AG09309 (cell line): ENCODE data around the gene TMEM184B.

Source experiments
- DNase-seq: peaks from one replicate; pipeline ENCODE4 v3.0.0-alpha.2; 2010; ENCODE audit warnings: low read depth
- H3K4me3 ChIP-seq: 2 replicates; pipeline ENCODE4 v1.5.1; 2011; ENCODE audit warnings: mild to moderate bottlenecking, low read depth, low read length, moderate library complexity; ENCODE audit not compliant: control insufficient read depth
- CTCF ChIP-seq: IDR thresholded peaks from 2 replicates; pipeline ENCODE4 v1.5.1; 2011; ENCODE audit warnings: mild to moderate bottlenecking, low read depth, low read length, inconsistent platforms; ENCODE audit not compliant: insufficient read depth, control insufficient read depth; ENCODE audit errors: missing control alignments

The TMEM184B gene

GRCh38 chr22:38174626-38175025, 98.2 kb downstream of the TMEM184B start:
- no peak for DNase-seq
- no peak for TF ChIP-seq CTCF
- H3K4me3 ChIP-seq = no peak overlapping the region

GRCh38 chr22:38173641-38173906, 99.2 kb downstream of the TMEM184B start:
- DNase-seq = no peak
- no peak for TF ChIP-seq CTCF
- H3K4me3 ChIP-seq = no peak overlapping the region

GRCh38 chr22:38172832-38173640, 99.8 kb downstream of the TMEM184B start:
- no peak for TF ChIP-seq CTCF
- no peak for DNase-seq

GRCh38 chr22:38171927-38172831, 100.6 kb downstream of the TMEM184B start:
- no peak overlapping the region for H3K4me3 ChIP-seq
- no peak for DNase-seq
- no peak for TF ChIP-seq CTCF

More at GRCh38 chr22:38172832-38173640, 99.8 kb downstream of the TMEM184B start:
- H3K4me3 ChIP-seq = no peak overlapping the region

GRCh38 chr22:38170469-38170868, 102.3 kb downstream of the TMEM184B start:
- TF ChIP-seq CTCF = no peak

More at GRCh38 chr22:38170469-38170868, 102.3 kb downstream of the TMEM184B start:
- no peak for DNase-seq
- no peak overlapping the region for H3K4me3 ChIP-seq
